HG02610 (cell line): Measurements from ENCODE around the gene ERV3-1.
"Not testable (repeated sequence)": the region's sequence is repeated elsewhere in the genome, so short reads cannot be mapped to it uniquely, and the experiment has no call there.

Experiments
- ATAC-seq: cut with Tn5 transposase; IDR thresholded peaks from one replicate; pipeline ENCODE4 v1.9.1; 2021; ENCODE audit warnings: mild to moderate bottlenecking, moderate library complexity; ENCODE audit not compliant: unreplicated experiment

Gene ERV3-1

DNA sequence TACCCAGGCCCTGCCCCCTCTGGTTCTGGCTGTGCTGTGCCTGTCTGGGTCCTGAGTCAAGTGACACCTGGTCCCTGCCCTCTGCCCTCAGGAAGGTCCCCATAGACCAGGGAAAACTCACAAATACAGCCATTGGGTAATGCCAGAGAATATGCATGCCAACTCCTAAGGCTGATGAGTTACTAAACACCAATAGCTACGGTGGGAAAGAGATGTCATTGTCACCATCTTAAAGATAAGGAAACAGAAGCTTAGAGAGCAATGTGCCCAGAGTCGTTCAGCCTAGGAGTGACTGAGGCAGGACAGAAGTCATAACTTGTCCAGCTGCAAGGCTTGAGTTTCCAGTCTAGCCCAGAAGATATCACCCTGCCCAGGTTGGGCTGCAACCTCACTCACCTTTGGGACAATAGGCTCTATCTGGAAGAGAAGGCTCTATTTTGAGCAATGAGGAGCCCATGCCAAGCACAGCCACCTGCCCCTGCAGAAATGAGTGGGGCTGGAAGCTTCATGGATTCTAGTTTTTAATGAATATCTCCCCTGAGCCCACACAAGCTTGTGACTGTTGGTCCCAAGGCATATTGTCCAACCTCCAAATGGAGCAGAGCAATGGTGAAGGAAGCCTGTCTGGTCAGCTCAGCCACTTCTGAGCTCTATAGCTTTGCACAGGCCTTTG, 60.8 kb downstream of the ERV3-1 start:
- no peak for ATAC-seq

DNA sequence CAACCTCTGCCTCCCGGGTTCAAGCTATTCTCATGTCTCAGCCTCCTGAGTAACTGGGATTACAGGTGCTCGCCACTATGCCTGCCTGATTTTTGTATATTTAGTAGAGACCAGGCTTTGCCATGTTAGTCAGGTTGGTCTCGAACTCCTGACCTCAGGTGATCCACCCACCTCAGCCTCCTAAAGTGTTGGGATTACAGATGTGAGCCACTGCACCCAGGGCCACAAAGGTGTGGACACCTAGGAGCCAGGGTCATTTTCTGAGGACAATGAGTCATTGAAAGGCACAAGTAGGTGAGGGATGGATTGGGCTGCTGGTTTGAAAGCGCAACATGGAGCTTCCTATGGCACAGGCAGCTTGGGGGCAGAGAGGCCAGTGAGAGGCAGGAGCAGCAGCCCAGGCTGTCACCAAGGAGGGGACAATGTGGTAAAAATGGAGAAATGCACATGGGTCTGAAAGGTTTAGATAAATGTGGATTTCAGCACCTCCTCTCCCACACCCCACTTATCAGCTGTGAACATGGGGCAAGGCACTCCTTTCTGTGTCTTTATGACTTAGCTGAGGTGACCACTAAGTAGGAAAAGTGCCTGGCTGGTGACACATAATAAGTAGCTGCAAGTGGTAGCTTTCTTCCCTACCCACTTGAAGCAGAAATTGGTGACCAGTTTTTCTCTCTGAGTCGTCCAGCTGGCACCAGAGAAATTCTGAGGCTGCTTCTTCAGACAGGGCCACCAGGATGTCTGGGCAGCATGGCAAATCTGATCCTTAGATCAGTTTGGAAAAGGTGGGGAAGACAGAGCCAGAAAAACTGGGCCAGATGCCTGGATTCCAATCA, 61.6 kb downstream of the ERV3-1 start:
- not testable (repeated sequence) for ATAC-seq
